ENCODE measurements around the gene ITPK1.

Gene ITPK1

GRCh38 chr14:92962031-92962830 lies 153.5 kb downstream of the ITPK1 start:
- no peak for DNase-seq

- DNase-seq, result no peak
These were observed 154.2 kb downstream of the ITPK1 start for GRCh38 chr14:92961567-92961855.

- no peak for DNase-seq
These were observed 154.8 kb downstream of the ITPK1 start for GRCh38 chr14:92960706-92961566.

- no peak for DNase-seq
These were observed 155.7 kb downstream of the ITPK1 start for GRCh38 chr14:92959761-92960680.

- no peak for DNase-seq
These were observed 156.6 kb downstream of the ITPK1 start for GRCh38 chr14:92959189-92959531.

- no peak for DNase-seq
These were observed 157.1 kb downstream of the ITPK1 start for GRCh38 chr14:92958373-92959188.

- no peak for DNase-seq
These were observed 158.8 kb downstream of the ITPK1 start for GRCh38 chr14:92956961-92957360.

- DNase-seq, result no peak
These were observed 160.3 kb downstream of the ITPK1 start for GRCh38 chr14:92955381-92955780.

GRCh38 chr14:92954933-92955332 lies 160.8 kb downstream of the ITPK1 start:
- no peak for DNase-seq

- DNase-seq, result no peak
These were observed 162.2 kb downstream of the ITPK1 start for GRCh38 chr14:92953526-92953925.

GRCh38 chr14:92952481-92953298 lies 163.0 kb downstream of the ITPK1 start:
- no peak for DNase-seq

GRCh38 chr14:92951912-92952471 lies 163.7 kb downstream of the ITPK1 start:
- DNase-seq, result peak; percentile 95

GRCh38 chr14:92951261-92951660 lies 164.5 kb downstream of the ITPK1 start:
- no peak for DNase-seq

- DNase-seq, result no peak
These were observed 165.0 kb downstream of the ITPK1 start for GRCh38 chr14:92950773-92951172.

GRCh38 chr14:92950193-92950540 lies 165.6 kb downstream of the ITPK1 start:
- no peak for DNase-seq

GRCh38 chr14:92949496-92950192 lies 166.1 kb downstream of the ITPK1 start:
- no peak for DNase-seq

GRCh38 chr14:92948647-92949046 lies 167.1 kb downstream of the ITPK1 start:
- DNase-seq, result no peak

- DNase-seq, result no peak
These were observed 168.7 kb downstream of the ITPK1 start for GRCh38 chr14:92946847-92947545.

- DNase-seq, result no peak
These were observed 169.5 kb downstream of the ITPK1 start for GRCh38 chr14:92945959-92946846.
